Measurements from ENCODE around the gene FLYWCH1.

- no peak for TF ChIP-seq CTCF (conservative IDR thresholded peaks at IDR 0.05; ENCODE audit: low read length)
- TF ChIP-seq EZH2phosphoT487 (IDR thresholded peaks at IDR 0.05; ENCODE audit: borderline replicate concordance): no peak
These were observed 62.8 kb downstream of the FLYWCH1 start for GRCh38 chr16:2974319-2975056.

Data from Loucy (cell line).